NCI-H69 (cell line): ENCODE results near the gene GLRA3.
"Not testable (repeated sequence)": the region's sequence is repeated elsewhere in the genome, so short reads cannot be mapped to it uniquely, and the experiment has no call there.

Source experiments
- DNase-seq: peaks from one replicate; lab custom pipeline; 2025; lab: John Stamatoyannopoulos, UW

GLRA3 gene

DNA sequence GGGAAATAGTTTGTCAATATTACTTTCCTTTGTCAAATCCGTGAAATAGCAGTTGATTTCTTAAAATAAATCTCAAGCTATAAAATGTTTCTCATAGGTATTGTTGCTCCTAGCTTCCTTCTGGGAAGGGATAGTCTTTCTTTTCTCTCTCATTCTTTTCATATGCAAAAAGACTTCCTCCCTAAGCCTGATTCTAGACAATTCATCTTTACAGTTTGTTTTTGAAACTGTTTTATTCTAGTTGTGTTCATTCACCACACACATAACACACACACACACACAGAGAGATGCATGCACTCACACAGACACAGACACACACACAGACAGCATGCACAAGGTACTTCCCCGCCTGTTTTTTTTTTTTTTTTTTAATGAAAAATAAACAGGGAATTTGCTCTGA, 18.2 kb downstream of the GLRA3 start:
- no peak for DNase-seq

DNA sequence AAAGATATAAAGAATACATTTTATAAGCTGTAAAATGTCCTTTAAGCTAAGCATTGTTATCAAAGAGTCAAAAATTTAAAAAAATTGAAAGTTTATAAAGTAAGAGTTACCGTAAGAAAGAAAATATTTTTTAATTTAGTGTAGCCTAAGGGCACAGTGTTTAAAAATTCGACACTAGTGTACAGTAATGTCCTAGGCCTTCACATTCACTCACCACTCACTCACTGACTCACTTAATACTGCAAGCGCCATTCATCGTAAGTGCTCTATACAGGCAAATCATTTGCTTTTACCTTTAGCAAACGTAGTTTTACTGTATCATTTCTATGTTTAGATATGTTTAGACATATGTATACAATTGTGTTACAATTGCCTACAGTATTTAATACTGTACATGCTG, 20.2 kb downstream of the GLRA3 start:
- DNase-seq, result no peak

DNA sequence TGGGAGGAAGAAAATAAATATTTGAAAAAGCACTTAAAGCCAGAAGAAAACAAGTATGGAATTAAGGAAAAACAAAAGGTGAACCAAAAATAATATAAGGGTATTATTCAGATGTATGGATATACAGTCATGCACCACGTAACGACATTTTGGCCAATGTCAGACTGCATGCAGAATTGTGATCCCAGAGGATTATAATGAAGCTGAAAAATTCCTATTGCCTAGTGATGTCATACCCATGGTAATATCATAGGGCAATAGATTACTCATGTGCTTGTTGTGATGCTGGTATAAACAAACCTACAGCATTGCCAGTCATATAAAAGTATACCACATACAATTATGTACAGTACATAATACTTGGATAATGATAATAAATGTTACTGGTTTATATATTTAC, 20.9 kb downstream of the GLRA3 start:
- no peak for DNase-seq

DNA sequence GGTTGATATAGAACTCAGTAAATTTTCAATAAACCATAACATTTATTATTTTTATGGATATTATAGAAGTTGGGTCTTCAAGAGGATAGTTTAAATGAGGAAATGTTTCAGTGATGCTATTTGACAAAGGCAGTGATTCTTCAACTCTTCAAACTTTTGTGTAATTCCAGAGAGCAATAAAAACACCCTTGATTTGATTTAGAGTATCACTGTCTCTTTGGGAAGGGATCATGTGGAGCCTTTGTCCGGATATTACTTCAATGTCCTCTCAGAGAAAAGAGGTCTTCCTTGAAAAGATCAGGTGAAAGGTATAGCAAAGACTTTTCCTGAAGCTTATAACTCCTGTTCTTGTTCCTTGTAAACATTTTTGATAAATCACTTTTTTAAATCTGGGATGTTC, 23.3 kb downstream of the GLRA3 start:
- DNase-seq, result no peak

GRCh38 chr4:174794543-174795094, 34.4 kb downstream of the GLRA3 start:
- DNase-seq, result peak; percentile 56

GRCh38 chr4:174789657-174790056, 39.4 kb downstream of the GLRA3 start:
- no peak for DNase-seq

- DNase-seq, result not testable (repeated sequence)
These were observed 50.6 kb downstream of the GLRA3 start for GRCh38 chr4:174778274-174778986.

DNA sequence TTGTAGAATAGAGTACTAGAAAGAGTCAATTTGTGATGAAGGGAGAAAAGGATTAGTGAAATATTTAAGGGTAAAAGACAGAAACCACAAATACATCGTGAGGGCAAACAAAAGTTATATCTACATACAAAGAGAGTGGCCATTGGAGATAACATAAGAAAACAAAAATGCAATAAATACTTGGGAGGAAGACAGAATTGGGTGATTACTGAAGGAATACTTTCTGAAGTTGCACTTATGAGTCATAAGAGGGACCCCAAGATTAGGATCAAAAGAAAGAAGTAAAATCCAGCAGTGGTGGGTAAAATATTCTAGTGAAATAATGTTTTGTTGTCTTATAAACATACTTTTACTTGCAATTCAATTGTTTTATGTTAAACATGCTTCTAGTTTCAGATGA, 53.7 kb downstream of the GLRA3 start:
- no peak for DNase-seq

- DNase-seq, result peak; percentile 60
These were observed 64.8 kb downstream of the GLRA3 start for GRCh38 chr4:174764105-174764729.

GRCh38 chr4:174763454-174764104, 65.5 kb downstream of the GLRA3 start:
- DNase-seq, result no peak

DNA sequence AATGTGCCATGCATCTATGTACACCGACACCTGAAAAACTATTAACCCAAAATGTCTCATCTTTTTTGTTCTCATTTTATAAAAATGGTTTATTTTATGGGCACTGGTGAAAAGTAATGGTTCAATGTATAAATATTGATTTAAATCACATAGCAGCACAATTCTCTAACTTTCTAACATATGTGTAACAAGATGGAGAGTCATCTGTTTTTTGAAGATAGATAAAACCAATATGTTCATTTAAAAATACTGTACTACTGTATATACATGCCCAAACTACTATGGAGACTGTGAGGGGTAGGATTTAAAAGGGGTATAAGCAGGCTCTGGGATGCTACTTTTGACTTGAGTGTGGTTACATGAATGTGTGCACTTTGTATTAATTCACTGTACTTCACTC, 67.6 kb downstream of the GLRA3 start:
- no peak for DNase-seq

DNA sequence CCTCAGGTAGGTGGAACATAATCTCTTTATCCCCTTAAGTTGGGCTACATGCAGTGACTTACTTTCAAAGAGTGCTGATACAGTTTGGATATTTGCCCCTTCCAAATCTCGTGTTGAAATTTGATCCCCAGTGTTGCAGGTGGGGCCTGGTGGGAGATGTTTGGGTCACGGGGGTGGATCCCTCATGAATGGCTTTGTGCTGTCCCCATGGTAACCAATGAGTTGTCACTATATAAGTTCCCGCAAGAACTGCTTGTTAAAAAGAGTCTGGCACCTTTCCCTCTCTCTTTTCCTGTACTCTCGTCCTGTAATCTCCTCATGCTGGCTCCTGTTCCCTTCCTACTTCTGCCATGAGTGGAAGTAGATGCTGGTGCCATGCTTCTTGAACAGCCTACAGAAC, 71.3 kb downstream of the GLRA3 start:
- peak; percentile 89 for DNase-seq

GRCh38 chr4:174753021-174753420, 76.0 kb downstream of the GLRA3 start:
- peak; percentile 21 for DNase-seq

DNA sequence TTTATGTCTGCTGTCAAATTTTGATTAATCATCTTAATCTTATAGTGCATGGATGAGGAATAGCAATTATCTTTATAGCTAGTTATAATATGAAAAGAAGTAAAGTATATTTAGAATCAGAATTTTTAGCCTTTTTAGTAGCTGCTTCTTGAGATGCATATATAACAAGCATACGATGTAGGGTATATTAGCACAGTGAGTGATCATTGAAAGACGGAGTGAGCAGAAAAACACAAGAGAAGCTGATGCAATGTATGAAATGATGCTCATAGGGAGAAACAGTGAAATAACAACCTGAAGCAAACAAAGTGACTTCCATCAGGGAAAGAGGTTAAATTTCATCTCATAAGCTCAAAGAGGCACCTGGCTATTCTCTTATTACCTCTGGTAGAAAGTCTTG, 77.0 kb downstream of the GLRA3 start:
- peak; percentile 73 for DNase-seq

- peak; percentile 25 for DNase-seq
These were observed 80.0 kb downstream of the GLRA3 start for GRCh38 chr4:174749091-174749490.

GRCh38 chr4:174746710-174747109, 82.3 kb downstream of the GLRA3 start:
- no peak for DNase-seq

GRCh38 chr4:174742561-174742960, 86.5 kb downstream of the GLRA3 start:
- peak; percentile 86 for DNase-seq

GRCh38 chr4:174739576-174739975, 89.5 kb downstream of the GLRA3 start:
- DNase-seq, result no peak

GRCh38 chr4:174734181-174734580, 94.9 kb downstream of the GLRA3 start:
- DNase-seq, result peak; percentile 80

DNA sequence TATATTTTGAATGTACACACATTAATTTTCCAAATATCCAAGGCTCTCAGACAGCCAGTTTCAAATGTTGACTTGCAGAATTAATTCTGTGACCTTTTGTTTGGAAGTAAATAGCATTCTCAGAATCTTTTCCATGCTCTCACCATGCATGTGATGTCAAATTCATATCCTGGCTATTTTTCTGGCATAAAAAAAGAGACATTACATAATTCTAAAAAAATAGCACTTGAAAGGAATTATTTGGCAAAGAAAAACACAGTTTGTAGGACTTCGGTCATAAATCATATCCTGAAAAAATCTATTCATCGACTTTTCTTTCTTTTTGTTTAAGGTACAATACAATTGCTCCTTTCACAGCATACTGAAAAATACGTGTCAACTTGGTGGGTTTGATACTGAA, 111.2 kb downstream of the GLRA3 start:
- no peak for DNase-seq

DNA sequence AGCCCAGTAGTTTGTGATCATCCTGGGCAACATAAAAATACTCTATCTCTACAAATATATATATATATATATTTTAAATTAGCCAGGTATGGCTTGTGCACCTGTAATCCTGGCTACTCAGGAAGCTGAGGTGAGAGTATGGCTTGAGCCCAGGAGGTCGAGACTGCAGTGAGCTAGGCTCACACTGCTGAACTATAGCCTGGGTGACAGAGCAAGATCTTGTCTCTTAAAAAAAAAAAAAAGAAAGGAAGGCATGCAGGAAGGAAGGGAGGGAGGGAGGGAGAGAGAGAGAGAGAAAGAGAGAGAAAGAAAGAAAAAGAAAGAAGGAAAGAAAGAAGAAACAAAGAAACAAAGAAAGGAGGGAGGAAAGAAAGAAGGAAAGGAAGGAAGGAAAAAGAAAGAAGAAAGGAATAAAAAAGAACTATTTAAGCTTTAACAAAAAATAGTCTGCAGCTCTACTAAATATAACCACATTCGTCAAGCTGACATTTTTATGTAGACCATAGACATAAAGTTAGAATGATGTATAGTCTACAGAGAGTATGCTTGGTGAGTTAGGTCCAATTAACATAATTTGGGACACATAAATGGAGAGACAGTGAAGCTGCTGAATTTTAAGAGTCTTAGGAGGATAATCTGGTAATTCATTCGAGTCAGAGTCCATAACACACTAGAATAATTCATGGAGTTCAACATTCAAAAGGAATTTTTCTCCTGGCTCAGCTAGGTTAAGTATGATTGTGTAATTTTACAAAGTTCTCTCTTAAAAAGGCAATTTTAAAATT, 111.9 kb downstream of the GLRA3 start:
- DNase-seq, result peak; percentile 55
